ENCODE data around the gene SLC1A2.

Gene SLC1A2

GRCh38 chr11:35223991-35224390 is 195.4 kb downstream of the SLC1A2 start:
- no peaks in the 10 kb centered on the region for H3K36me3 ChIP-seq (ENCODE audit: low read length)
- no peaks in the 10 kb centered on the region for H3F3A ChIP-seq (ENCODE audit: insufficient read depth)
- no peak overlapping the region for H2AFZ ChIP-seq (ENCODE audit: low read depth, low read length, severe bottlenecking)
- TF ChIP-seq CTCF (IDR thresholded peaks at IDR 0.05; ENCODE audit: insufficient read depth, low read length, poor library complexity, severe bottlenecking) (no peak), EZH2phosphoT487 (conservative IDR thresholded peaks at IDR 0.05; ENCODE audit: low read length) (no peak)
- no peak overlapping the region for H3K9ac ChIP-seq (ENCODE audit: low read length)
- H3K27ac ChIP-seq (ENCODE audit: low read depth, low read length): no peak overlapping the region
- no peaks in the 10 kb centered on the region for H3K79me2 ChIP-seq (ENCODE audit: insufficient read depth, low read length)
- H3K9me3 ChIP-seq (ENCODE audit: insufficient read depth, low read length): no peaks in the 10 kb centered on the region
- no peak overlapping the region for H3K4me2 ChIP-seq (ENCODE audit: low read depth, low read length, poor library complexity, severe bottlenecking)
- no peak overlapping the region for H3K4me3 ChIP-seq (ENCODE audit: insufficient read depth, low read length, poor library complexity, severe bottlenecking)
- no peaks in the 10 kb centered on the region for H3K9me2 ChIP-seq (replicated peaks; ENCODE audit: insufficient read depth, low read length)
- H3K27me3 ChIP-seq (ENCODE audit: low read length): no peaks in the 10 kb centered on the region
- H4K20me1 ChIP-seq (ENCODE audit: low read depth, low read length): no peaks in the 10 kb centered on the region

- Histone ChIP-seq H3K9ac (ENCODE audit: low read length) (no peak overlapping the region), H3K4me2 (ENCODE audit: low read depth, low read length, poor library complexity, severe bottlenecking) (no peak overlapping the region), H3K9me3 (ENCODE audit: insufficient read depth, low read length) (no peaks in the 10 kb centered on the region), H4K20me1 (ENCODE audit: low read depth, low read length) (no peaks in the 10 kb centered on the region), H3K27ac (ENCODE audit: low read depth, low read length) (no peak overlapping the region), H3K4me3 (ENCODE audit: insufficient read depth, low read length, poor library complexity, severe bottlenecking) (no peak overlapping the region), H3K79me2 (ENCODE audit: insufficient read depth, low read length) (no peaks in the 10 kb centered on the region), H3K27me3 (ENCODE audit: low read length) (no peaks in the 10 kb centered on the region), H2AFZ (ENCODE audit: low read depth, low read length, severe bottlenecking) (no peak overlapping the region), H3F3A (ENCODE audit: insufficient read depth) (no peaks in the 10 kb centered on the region), H3K36me3 (ENCODE audit: low read length) (no peaks in the 10 kb centered on the region), H3K9me2 (replicated peaks; ENCODE audit: insufficient read depth, low read length) (no peaks in the 10 kb centered on the region)
- TF ChIP-seq CTCF (IDR thresholded peaks at IDR 0.05; ENCODE audit: insufficient read depth, low read length, poor library complexity, severe bottlenecking) (no peak), EZH2phosphoT487 (conservative IDR thresholded peaks at IDR 0.05; ENCODE audit: low read length) (no peak)
These were observed 196.0 kb downstream of the SLC1A2 start for GRCh38 chr11:35223371-35223796.

- Histone ChIP-seq H3K27me3 (ENCODE audit: low read length) (no peaks in the 10 kb centered on the region), H3K27ac (ENCODE audit: low read depth, low read length) (no peak overlapping the region), H3K9ac (ENCODE audit: low read length) (no peak overlapping the region), H3F3A (ENCODE audit: insufficient read depth) (no peaks in the 10 kb centered on the region), H3K9me2 (replicated peaks; ENCODE audit: insufficient read depth, low read length) (no peaks in the 10 kb centered on the region), H2AFZ (ENCODE audit: low read depth, low read length, severe bottlenecking) (no peak overlapping the region), H3K4me3 (ENCODE audit: insufficient read depth, low read length, poor library complexity, severe bottlenecking) (no peak overlapping the region), H3K36me3 (ENCODE audit: low read length) (no peaks in the 10 kb centered on the region), H3K4me2 (ENCODE audit: low read depth, low read length, poor library complexity, severe bottlenecking) (no peak overlapping the region), H3K9me3 (ENCODE audit: insufficient read depth, low read length) (no peaks in the 10 kb centered on the region), H3K79me2 (ENCODE audit: insufficient read depth, low read length) (no peaks in the 10 kb centered on the region), H4K20me1 (ENCODE audit: low read depth, low read length) (no peaks in the 10 kb centered on the region)
- no peak for TF ChIP-seq CTCF (IDR thresholded peaks at IDR 0.05; ENCODE audit: insufficient read depth, low read length, poor library complexity, severe bottlenecking)
- TF ChIP-seq EZH2phosphoT487 (conservative IDR thresholded peaks at IDR 0.05; ENCODE audit: low read length): no peak
These were observed 200.4 kb downstream of the SLC1A2 start for GRCh38 chr11:35218956-35219355.
